HUES64 (cell line): Measurements from ENCODE around the gene MNX1.
A peak's percentile ranks its signal among the peaks of the same experiment; 100 is the strongest.

Experiments used
- H3K27ac ChIP-seq: 2 replicates; pipeline ENCODE4 v1.7.0; 2013; ENCODE audit warnings: low read depth, low read length, inconsistent platforms
- H3K27me3 ChIP-seq: 2 replicates; pipeline ENCODE4 v1.6.1; 2013; ENCODE audit warnings: mild to moderate bottlenecking, low read length; ENCODE audit not compliant: insufficient read depth
- H3K36me3 ChIP-seq: 2 replicates; pipeline ENCODE4 v1.6.1; 2013; ENCODE audit warnings: mild to moderate bottlenecking, low read length; ENCODE audit not compliant: insufficient read depth
- H3K4me1 ChIP-seq: 2 replicates; pipeline ENCODE4 v1.6.1; 2013; ENCODE audit warnings: mild to moderate bottlenecking, low read length, moderate library complexity; ENCODE audit not compliant: insufficient read depth
- H3K4me3 ChIP-seq: 2 replicates; pipeline ENCODE4 v1.5.1; 2013; ENCODE audit warnings: mild to moderate bottlenecking, low read length, moderate library complexity
- H3K9ac ChIP-seq: 2 replicates; pipeline ENCODE4 v1.6.1; 2013; ENCODE audit warnings: mild to moderate bottlenecking, low read depth, low read length
- H3K9me3 ChIP-seq: 2 replicates; pipeline ENCODE4 v1.6.1; 2013; ENCODE audit warnings: low read depth, low read length; ENCODE audit not compliant: insufficient read depth
- WGBS: fragments of 150-250, 120-280 bp; methylation state at CpG from one replicate; pipeline ENCODE4 v1.1.7; 2013; ENCODE audit warnings: missing lambda C conversion rate; 5-methylcytosine and 5-hydroxymethylcytosine counted together

The MNX1 gene

DNA sequence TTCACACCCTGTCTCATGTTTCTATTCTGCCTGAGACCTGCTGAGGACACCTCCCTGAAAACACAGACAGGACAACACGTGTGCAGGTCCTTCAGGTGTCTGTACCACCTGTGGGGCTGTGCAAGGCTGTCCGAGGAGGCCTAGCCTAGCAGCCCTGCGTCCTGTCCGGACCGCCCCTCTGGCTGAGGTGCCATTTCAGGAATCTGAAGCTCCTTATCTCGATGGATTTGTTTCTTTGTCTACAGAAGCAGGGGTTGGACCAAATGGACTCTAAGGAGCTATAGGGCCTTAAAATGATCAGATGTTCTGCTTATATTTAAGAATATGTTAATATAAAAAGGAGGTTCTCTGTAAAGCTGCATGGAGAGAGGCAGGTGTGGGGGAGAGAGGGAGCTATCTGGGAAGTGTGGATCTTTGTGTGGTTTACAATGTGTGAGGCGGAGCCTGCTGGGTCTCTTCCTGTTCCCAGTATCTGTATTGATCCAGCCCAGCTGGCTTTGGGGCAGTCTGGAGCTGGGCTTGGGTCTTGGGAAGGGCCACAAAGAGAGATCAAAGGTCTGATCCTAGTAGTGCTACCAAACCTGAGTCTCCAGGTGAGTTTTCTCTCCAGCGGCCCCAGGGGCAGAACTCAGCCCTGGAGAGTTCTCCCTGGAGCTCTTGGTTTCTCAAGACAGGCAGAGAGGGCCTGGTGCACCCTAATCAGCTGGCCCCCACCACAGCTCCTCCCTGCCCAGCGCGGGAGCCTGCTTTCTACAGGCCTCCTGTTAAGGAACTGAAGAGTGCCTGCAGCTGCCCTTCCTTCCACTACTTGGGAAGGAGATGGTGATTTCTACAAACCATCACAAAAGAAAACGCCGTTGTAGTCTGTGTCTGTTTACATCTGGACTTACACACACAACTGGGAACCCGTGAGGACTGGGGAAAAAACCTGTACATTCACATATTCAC, 3.4 kb upstream of the MNX1 start:
- H3K9ac ChIP-seq = no peak overlapping the region
- peaks cover 3% of the 10 kb centered on the region; the same call in 1 of the 2 replicates for H3K9me3 ChIP-seq
- H3K4me1 ChIP-seq = peaks cover 30% of the 10 kb centered on the region
- 21% methylated on average over 13 of the region's 13 CpGs for WGBS
- H3K27ac ChIP-seq = no peak overlapping the region
- no peaks in the 10 kb centered on the region for H3K36me3 ChIP-seq
- H3K27me3 ChIP-seq = peaks cover 98% of the 10 kb centered on the region
- no peak overlapping the region for H3K4me3 ChIP-seq

- Histone ChIP-seq H3K36me3 (no peaks in the 10 kb centered on the region), H3K4me1 (peaks cover 30% of the 10 kb centered on the region), H3K27ac (no peak overlapping the region), H3K9me3 (peaks cover 3% of the 10 kb centered on the region; the same call in 1 of the 2 replicates), H3K4me3 (no peak overlapping the region), H3K9ac (no peak overlapping the region), H3K27me3 (peaks cover 98% of the 10 kb centered on the region)
Observed at GRCh38 chr7:157013101-157013500, 2.6 kb upstream of the MNX1 start.

GRCh38 chr7:157012113-157012547, 1.7 kb upstream of the MNX1 start:
- Histone ChIP-seq H3K27me3 (peaks cover 98% of the 10 kb centered on the region), H3K27ac (no peak overlapping the region)
- WGBS = 20% methylated on average over 9 of the region's 10 CpGs

DNA sequence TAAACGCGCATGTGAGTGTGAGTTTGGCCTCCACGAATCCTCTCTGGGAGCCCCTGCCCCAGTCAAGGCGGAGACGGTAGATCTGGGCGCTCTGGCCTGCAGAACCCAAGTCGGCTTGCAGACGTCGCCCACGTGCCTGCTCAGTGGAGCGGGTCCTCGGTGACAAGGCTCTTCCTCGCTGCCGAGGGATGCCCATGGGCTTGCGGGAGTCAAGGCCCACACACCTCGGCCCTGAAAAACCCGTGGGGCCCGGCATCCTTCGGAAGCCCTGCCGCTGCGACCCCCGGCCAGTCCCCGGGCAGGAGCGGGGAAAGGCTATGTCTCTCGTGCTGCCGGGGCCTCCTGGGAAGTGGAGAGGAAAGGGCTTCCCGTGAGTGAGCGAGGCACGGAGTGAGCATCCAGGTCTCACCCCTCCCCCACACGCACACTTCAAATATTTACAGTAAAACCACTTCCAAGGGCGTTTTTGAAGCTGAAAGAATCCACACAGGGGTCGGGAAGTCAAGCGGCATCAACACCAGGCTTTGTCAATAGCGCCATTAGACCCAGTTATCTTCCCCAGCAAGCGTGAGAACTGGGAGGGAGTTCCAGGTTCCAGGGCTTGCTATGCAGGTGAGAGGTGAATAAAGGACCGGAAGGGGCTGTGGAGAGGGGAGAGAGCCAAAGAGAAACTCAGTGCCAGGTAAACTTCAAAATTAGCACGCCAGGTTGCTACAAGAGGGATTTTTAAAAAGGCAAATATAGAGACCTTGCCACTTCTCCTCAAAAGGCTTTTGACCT, 1.1 kb upstream of the MNX1 start:
- Histone ChIP-seq H3K4me1 (peaks cover 28% of the 10 kb centered on the region), H3K27me3 (peaks cover 98% of the 10 kb centered on the region), H3K27ac (no peak overlapping the region), H3K9me3 (peaks cover 3% of the 10 kb centered on the region; the same call in 1 of the 2 replicates), H3K9ac (no peak overlapping the region), H3K36me3 (no peaks in the 10 kb centered on the region), H3K4me3 (peak overlapping the region; percentile 53)
- WGBS = 2% methylated on average over 37 of the region's 37 CpGs

More at GRCh38 chr7:157012113-157012547, 1.7 kb upstream of the MNX1 start:
- H3K36me3 ChIP-seq = no peaks in the 10 kb centered on the region
- H3K9ac ChIP-seq = no peak overlapping the region
- peaks cover 3% of the 10 kb centered on the region; the same call in 1 of the 2 replicates for H3K9me3 ChIP-seq
- H3K4me1 ChIP-seq = peaks cover 30% of the 10 kb centered on the region
- H3K4me3 ChIP-seq = no peak overlapping the region

DNA sequence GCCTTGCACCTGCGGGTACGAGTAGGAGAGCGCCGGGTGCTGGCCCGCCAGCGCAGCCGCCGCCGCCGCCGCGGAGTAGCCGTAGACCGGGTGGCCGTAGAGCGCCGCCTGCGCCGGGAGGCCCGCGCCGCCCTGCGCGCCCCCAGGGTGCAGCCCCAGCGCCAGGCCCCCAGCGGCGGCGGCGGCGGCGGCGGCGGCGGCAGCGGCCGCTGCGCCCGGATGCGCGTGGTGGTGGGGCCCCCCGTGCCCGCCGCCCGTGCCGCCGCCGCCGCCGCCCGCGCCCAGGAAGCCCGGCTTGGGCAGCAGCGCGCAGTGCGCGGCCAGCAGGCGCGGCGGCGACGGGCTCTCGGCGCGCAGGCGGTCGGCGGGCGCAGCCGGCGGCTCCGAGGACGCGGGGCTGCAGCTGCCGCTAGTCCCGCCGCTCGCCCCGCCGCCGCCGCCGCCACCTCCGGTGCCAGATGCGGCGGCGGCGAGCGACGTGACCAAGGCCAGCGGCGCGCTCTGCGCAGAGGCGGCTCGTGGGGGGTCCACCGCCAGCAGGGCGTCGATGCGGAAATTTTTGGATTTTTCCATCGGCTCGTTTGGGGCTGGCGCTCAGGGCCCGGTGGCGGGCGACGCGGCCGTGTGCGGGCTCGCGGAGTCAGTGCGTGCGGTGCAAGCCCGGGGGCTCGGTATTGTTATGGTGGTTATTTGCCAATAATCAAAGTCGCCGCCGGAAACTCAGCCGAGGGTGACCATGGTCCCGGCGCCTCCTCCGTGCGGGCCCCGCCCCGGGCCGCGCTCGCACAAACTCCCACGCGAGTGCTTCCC, 480 bp downstream of the MNX1 start:
- Histone ChIP-seq H3K4me3 (peak overlapping the region; percentile 53), H3K4me1 (peaks cover 16% of the 10 kb centered on the region), H3K27ac (no peak overlapping the region), H3K36me3 (no peaks in the 10 kb centered on the region), H3K9ac (no peak overlapping the region), H3K27me3 (peaks cover 98% of the 10 kb centered on the region), H3K9me3 (peaks cover 3% of the 10 kb centered on the region; the same call in 1 of the 2 replicates)
- under 1% methylated on average over 130 of the region's 130 CpGs for WGBS

DNA sequence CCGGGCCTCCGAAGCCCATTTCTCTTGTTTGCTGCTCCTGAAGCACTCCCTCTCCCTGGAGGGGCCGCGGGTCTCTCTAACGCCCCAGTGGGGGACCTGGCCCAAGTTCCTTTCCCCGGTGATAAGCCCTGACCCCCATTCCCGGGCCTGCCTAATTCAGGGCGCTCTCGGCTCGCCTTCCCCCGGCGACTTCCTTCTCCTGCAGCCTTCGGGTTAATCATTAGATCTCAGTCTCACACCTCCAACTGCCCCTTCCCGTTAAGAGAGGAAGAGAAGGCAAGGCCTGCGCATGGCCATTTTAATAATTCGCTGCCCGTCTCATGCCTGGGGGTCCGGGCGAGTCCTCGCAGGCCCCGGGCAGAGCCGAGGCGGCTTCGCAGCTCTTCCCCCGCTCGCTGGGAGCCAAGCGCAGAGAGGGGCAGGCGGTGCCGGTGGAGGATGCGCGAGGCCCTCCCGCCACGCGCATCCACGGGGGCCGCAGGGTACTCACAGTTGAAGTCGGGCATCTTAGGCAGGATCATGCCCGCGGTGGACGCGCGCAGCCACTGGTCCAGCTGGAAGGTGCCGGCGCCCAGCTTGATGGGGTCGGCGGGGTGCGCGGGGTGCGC, 1.2 kb downstream of the MNX1 start:
- Histone ChIP-seq H3K27me3 (peaks cover 98% of the 10 kb centered on the region), H3K36me3 (no peaks in the 10 kb centered on the region), H3K9me3 (peaks cover 3% of the 10 kb centered on the region; the same call in 1 of the 2 replicates), H3K9ac (no peak overlapping the region), H3K4me1 (peaks cover 9% of the 10 kb centered on the region), H3K4me3 (no peak overlapping the region), H3K27ac (no peak overlapping the region)
- 3% methylated on average over 49 of the region's 49 CpGs for WGBS

GRCh38 chr7:157008206-157009169, 2.0 kb downstream of the MNX1 start:
- Histone ChIP-seq H3K27ac (no peak overlapping the region), H3K4me1 (peaks cover 1% of the 10 kb centered on the region), H3K36me3 (no peaks in the 10 kb centered on the region), H3K27me3 (peaks cover 98% of the 10 kb centered on the region), H3K9ac (no peak overlapping the region), H3K4me3 (no peak overlapping the region), H3K9me3 (peaks cover 3% of the 10 kb centered on the region; the same call in 1 of the 2 replicates)
- WGBS = 12% methylated on average over 35 of the region's 35 CpGs

DNA sequence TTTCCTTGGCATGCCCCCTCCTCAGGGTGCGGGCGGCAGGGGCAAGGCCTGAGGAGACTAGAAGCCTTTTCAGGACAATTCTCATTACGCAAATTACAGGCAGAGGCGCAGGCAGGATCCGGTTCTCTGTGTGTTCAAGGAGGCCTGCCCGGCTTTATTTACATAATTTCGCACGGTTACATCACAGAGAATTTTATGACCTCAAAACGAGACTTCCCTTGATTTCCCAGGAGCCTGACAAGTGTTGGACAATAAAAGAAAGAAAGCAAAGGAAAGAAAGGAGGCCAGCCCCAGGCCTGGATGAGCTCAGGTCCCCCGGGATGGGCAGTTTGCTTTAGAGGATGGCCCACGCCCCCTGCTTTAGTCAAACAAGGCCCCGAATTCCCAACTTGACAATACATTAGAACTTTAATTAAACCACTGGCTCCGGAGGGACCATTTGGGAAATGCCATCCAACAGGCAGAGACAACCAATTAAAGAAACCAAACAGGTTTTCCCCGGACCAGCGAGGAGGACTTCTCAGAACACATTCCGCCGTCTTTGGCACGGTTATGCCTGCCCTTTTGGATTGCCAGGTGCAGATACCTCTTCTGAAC, 2.9 kb downstream of the MNX1 start:
- WGBS = 7% methylated on average over 18 of the region's 18 CpGs
- H3K27me3 ChIP-seq = peaks cover 98% of the 10 kb centered on the region
- no peak overlapping the region for H3K9ac ChIP-seq

DNA sequence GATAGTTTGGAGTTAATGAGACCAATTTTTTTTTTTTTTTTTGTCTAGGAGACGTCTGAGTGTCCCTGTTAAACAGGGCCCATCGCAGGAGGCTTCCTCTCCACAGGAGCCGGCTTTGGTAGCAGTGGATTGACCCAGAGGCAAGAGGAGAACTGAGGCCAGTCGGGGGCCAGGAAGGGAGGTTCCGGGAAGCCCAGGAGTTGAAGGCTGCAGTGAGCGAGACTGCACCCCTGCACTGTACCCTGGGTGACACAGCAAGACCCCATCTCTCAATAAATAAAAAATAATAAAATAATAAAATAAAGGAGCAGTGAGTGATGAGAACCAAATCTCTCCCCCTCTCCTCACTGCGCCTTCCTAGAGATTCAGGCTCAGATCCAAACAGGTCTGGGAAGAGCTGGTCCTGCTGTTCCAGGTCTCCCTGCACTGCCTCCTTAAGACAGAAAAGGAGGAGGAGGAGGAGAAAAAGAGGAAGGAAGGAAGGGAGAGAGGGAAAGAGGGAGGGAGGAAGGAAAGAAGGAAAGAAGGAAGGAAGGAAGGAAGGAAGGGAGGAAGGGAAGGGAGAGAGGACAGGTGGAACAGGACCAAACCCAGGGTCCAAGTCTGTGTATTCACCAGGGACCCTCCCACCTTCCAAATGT, 3.5 kb downstream of the MNX1 start:
- Histone ChIP-seq H3K4me1 (peaks cover 15% of the 10 kb centered on the region), H3K9ac (no peak overlapping the region), H3K9me3 (peaks cover 3% of the 10 kb centered on the region; the same call in 1 of the 2 replicates), H3K27ac (no peak overlapping the region), H3K36me3 (no peaks in the 10 kb centered on the region), H3K4me3 (no peak overlapping the region), H3K27me3 (peaks cover 98% of the 10 kb centered on the region)
- 8% methylated on average over 6 of the region's 7 CpGs for WGBS

More for the DNA sequence above, 2.9 kb downstream of the MNX1 start:
- no peak overlapping the region for H3K4me3 ChIP-seq
- H3K4me1 ChIP-seq = peaks cover 9% of the 10 kb centered on the region
- peaks cover 3% of the 10 kb centered on the region; the same call in 1 of the 2 replicates for H3K9me3 ChIP-seq
- H3K27ac ChIP-seq = no peak overlapping the region
- H3K36me3 ChIP-seq = no peaks in the 10 kb centered on the region
